Measurements from ENCODE around the gene SLC7A6. TPM values are rescaled to one million over a fixed set of nuclear protein-coding genes. Genes with fewer than 3 reads are reported as not detected.

The SLC7A6 gene
- total and polyA plus RNA-seq, 10 of the 15 experiments (the other 5 are each of a cell fraction or from before 2014, with no cell fraction given), result 8.2 to 60.4 (median 28.6) TPM

- CTCF ChIA-PET, result no interaction called here
- Histone ChIP-seq H3K27ac (ENCODE audit: control insufficient read depth, insufficient read depth) (no peak overlapping the region), H4K20me1 (ENCODE audit: control insufficient read depth, insufficient read depth) (no peaks in the 10 kb centered on the region; the same call in 1 of the 2 replicates), H3K36me3 (ENCODE audit: control insufficient read depth in 2 of 2, insufficient read depth in 2 of 2, low read length in 1 of 2) (peaks cover 21 to 27% of the 10 kb centered on the region in 2 experiments), H3K9ac (ENCODE audit: control insufficient read depth, insufficient read depth, low read length) (no peak overlapping the region), H3K4me2 (ENCODE audit: control insufficient read depth, insufficient read depth) (no peak overlapping the region), H3K27me3 (replicated peaks in 1 of 2; ENCODE audit: control insufficient read depth in 2 of 2, insufficient read depth in 2 of 2, low read length in 1 of 2) (no peaks in the 10 kb centered on the region), H3K4me3 (no peak overlapping the region), H2AFZ (ENCODE audit: control insufficient read depth, low read depth, low read length) (no peak overlapping the region), H3K79me2 (ENCODE audit: control insufficient read depth, insufficient read depth, low read length) (no peaks in the 10 kb centered on the region), H3K4me1 (ENCODE audit: control insufficient read depth, insufficient read depth, low read length) (no peaks in the 10 kb centered on the region), H3K9me3 (replicated peaks; ENCODE audit: control insufficient read depth, insufficient read depth, low read length) (no peaks in the 10 kb centered on the region)
- FAIRE-seq (no peak), DNase-seq (ENCODE audit: low read depth, low spot score) (no peak), ATAC-seq (no peak)
- intact Hi-C loops (cut with micrococcal nuclease; ENCODE audit: unreplicated experiment) (no loop called here), in situ Hi-C loops (cut with MboI) (no loop called here)
- BruUV-seq (replicated peaks), result no TSS peak
- TF ChIP-seq CREM (IDR thresholded peaks at IDR 0.05; ENCODE audit: low read depth), result no peak
- TF ChIP-seq CEBPB (IDR thresholded peaks at IDR 0.05; ENCODE audit: borderline replicate concordance in 1 of 2, low read depth in 2 of 2, low read length in 2 of 2), result no peak
- TF ChIP-seq, protein P1, sequence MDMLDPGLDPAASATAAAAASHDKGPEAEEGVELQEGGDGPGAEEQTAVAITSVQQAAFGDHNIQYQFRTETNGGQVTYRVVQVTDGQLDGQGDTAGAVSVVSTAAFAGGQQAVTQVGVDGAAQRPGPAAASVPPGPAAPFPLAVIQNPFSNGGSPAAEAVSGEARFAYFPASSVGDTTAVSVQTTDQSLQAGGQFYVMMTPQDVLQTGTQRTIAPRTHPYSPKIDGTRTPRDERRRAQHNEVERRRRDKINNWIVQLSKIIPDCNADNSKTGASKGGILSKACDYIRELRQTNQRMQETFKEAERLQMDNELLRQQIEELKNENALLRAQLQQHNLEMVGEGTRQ (IDR thresholded peaks at IDR 0.05; ENCODE audit: borderline replicate concordance, low read depth, low read length), result no peak
- no peak for TF ChIP-seq IKZF2 (IDR thresholded peaks at IDR 0.05)
- no peak for TF ChIP-seq CBX5 (IDR thresholded peaks at IDR 0.05; ENCODE audit: low read depth)
- no peak for TF ChIP-seq USF1 (IDR thresholded peaks at IDR 0.05; ENCODE audit: borderline replicate concordance, extremely low read length, insufficient read depth, low read depth, low read length)
- TF ChIP-seq, protein P2, sequence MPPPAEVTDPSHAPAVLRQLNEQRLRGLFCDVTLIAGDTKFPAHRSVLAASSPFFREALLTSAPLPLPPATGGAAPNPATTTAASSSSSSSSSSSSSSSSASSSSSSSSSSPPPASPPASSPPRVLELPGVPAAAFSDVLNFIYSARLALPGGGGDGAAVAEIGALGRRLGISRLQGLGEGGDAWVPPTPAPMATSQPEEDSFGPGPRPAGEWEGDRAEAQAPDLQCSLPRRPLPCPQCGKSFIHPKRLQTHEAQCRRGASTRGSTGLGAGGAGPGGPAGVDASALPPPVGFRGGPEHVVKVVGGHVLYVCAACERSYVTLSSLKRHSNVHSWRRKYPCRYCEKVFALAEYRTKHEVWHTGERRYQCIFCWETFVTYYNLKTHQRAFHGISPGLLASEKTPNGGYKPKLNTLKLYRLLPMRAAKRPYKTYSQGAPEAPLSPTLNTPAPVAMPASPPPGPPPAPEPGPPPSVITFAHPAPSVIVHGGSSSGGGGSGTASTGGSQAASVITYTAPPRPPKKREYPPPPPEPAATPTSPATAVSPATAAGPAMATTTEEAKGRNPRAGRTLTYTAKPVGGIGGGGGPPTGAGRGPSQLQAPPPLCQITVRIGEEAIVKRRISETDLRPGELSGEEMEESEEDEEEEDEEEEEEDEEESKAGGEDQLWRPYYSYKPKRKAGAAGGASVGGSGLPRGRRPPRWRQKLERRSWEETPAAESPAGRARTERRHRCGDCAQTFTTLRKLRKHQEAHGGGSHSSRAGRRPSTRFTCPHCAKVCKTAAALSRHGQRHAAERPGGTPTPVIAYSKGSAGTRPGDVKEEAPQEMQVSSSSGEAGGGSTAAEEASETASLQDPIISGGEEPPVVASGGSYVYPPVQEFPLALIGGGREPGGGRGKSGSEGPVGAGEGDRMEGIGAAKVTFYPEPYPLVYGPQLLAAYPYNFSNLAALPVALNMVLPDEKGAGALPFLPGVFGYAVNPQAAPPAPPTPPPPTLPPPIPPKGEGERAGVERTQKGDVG (CRISPR knock-in tag; IDR thresholded peaks at IDR 0.05), result no peak
- TF ChIP-seq IRF4 (IDR thresholded peaks at IDR 0.05; ENCODE audit: low read depth, low read length), result no peak
- TF ChIP-seq CHD2 (IDR thresholded peaks at IDR 0.05; ENCODE audit: borderline replicate concordance, low read depth, low read length), result no peak
- no peak for TF ChIP-seq JUNB (IDR thresholded peaks at IDR 0.05)
- no peak for TF ChIP-seq POLR2AphosphoS5 (IDR thresholded peaks at IDR 0.05; ENCODE audit: low read length)
- no peak for TF ChIP-seq SMC3 (IDR thresholded peaks at IDR 0.05; ENCODE audit: borderline replicate concordance, low read length)
- no peak for TF ChIP-seq FOS (IDR thresholded peaks at IDR 0.05; ENCODE audit: borderline replicate concordance, extremely low read depth, insufficient read length)
- WGBS (ENCODE audit: insufficient coverage, insufficient replicate concordance, low lambda C conversion rate, missing lambda C conversion rate), result 95% methylated on average over 11 of the region's 11 CpGs
- RAD21 ChIA-PET (ENCODE audit: unreplicated experiment), result no interaction called here
- SMC1A ChIA-PET (ENCODE audit: uncharacterized antibody, unreplicated experiment), result interaction anchor here (1.4 kb wide), 1 partner anchor 11 kb away, joined by 4 read pairs; no protein-coding TSS in a partner anchor
- POLR2A ChIA-PET, result no interaction called here
Measured at GRCh38 chr16:68345351-68345810, 81.1 kb downstream of the SLC7A6 start.

Data from GM12878 (cell line).